WTC11 (cell line): ENCODE measurements around the gene SENP5. TPM values are rescaled to one million over a fixed set of nuclear protein-coding genes. Genes with fewer than 3 reads are reported as not detected.

Experiments
- ATAC-seq: fragments of 200-7000 bp; cut with Tn5 transposase; 2 replicates; pipeline ENCODE4 v1.10.0; 2021; ENCODE audit warnings: mild to moderate bottlenecking, moderate library complexity
- CTCF ChIA-PET: fragments of 300-600 bp; sonication (Branson Sonifier 250); formaldehyde crosslinking; loops from one replicate; lab custom pipeline; 2021; ENCODE audit warnings: antibody characterized with exemption; lab: Charles Lee
- POLR2A ChIA-PET: fragments of 350-600 bp; sonication (Branson Sonifier 250); formaldehyde crosslinking; loops from one replicate; lab custom pipeline; 2021; ENCODE audit warnings: antibody characterized with exemption; lab: Charles Lee
- DNase-seq: peaks from one replicate; pipeline ENCODE4 v3.0.0; 2021; ENCODE audit warnings: low spot score
- H3K27ac Mint-ChIP-seq: 2 replicates; pipeline ENCODE4 v1.8.0; 2021; ENCODE audit warnings: mixed read lengths
- H3K27me3 Mint-ChIP-seq: 2 replicates; pipeline ENCODE4 v1.8.0; 2021; ENCODE audit warnings: low read depth, mild to moderate bottlenecking, moderate library complexity, mixed read lengths
- H3K36me3 Mint-ChIP-seq: 2 replicates; pipeline ENCODE4 v1.8.0; 2021; ENCODE audit warnings: mixed read lengths
- H3K4me1 Mint-ChIP-seq: 2 replicates; pipeline ENCODE4 v1.8.0; 2022; ENCODE audit warnings: mixed read lengths
- H3K4me3 Mint-ChIP-seq: 2 replicates; pipeline ENCODE4 v1.8.0; 2021; ENCODE audit warnings: mild to moderate bottlenecking, moderate library complexity, mixed read lengths
- H3K9me3 Mint-ChIP-seq: 2 replicates; pipeline ENCODE4 v1.8.0; 2021; ENCODE audit warnings: mixed read lengths
- E2F5 ChIP-seq: sonication (generic); formaldehyde crosslinking; IDR thresholded peaks from 2 replicates; pipeline ENCODE4 v1.8.1; 2022; ENCODE audit warnings: mild to moderate bottlenecking, moderate library complexity, missing genetic modification reagents
- FOXK1 ChIP-seq: sonication (generic); formaldehyde crosslinking; IDR thresholded peaks from 2 replicates; pipeline ENCODE4 v1.8.0; 2022; ENCODE audit warnings: mild to moderate bottlenecking, moderate library complexity, missing genetic modification reagents
- JAZF1 ChIP-seq: fragments of 250-450 bp; sonication (Bioruptor Pico); IDR thresholded peaks from 2 replicates; pipeline ENCODE4 v1.9.0; 2021; ENCODE audit warnings: moderate library complexity, mild to moderate bottlenecking, inconsistent platforms
- JUN ChIP-seq: sonication (generic); formaldehyde crosslinking; IDR thresholded peaks from 2 replicates; pipeline ENCODE4 v1.8.0; 2023; ENCODE audit warnings: mild to moderate bottlenecking, missing genetic modification reagents
- NFE2L1 ChIP-seq: sonication (generic); formaldehyde crosslinking; IDR thresholded peaks from 2 replicates; pipeline ENCODE4 v1.8.1; 2023; ENCODE audit warnings: missing genetic modification reagents
- NFYB ChIP-seq: sonication (generic); formaldehyde crosslinking; conservative IDR thresholded peaks from 2 replicates; pipeline ENCODE4 v1.8.0; 2022; ENCODE audit warnings: low read depth, missing genetic modification reagents
- SMAD4 ChIP-seq: sonication (generic); formaldehyde crosslinking; IDR thresholded peaks from 2 replicates; pipeline ENCODE4 v1.8.0; 2022; ENCODE audit warnings: mild to moderate bottlenecking, missing genetic modification reagents
- SOX15 ChIP-seq: fragments of 250-450 bp; sonication (Bioruptor Pico); IDR thresholded peaks from 2 replicates; pipeline ENCODE4 v1.9.0; 2021; ENCODE audit warnings: mild to moderate bottlenecking
- TCF7 ChIP-seq: sonication (generic); formaldehyde crosslinking; IDR thresholded peaks from 2 replicates; pipeline ENCODE4 v1.8.0; 2022; ENCODE audit warnings: mild to moderate bottlenecking, low read depth, missing genetic modification reagents, moderate library complexity
- ZBTB21 ChIP-seq: sonication (generic); formaldehyde crosslinking; IDR thresholded peaks from 2 replicates; pipeline ENCODE4 v1.8.1; 2023; ENCODE audit warnings: mild to moderate bottlenecking, missing genetic modification reagents, borderline replicate concordance
- ZNF317 ChIP-seq: sonication (generic); formaldehyde crosslinking; IDR thresholded peaks from 2 replicates; pipeline ENCODE4 v1.8.1; 2023; ENCODE audit warnings: low read depth, mild to moderate bottlenecking, moderate library complexity, missing genetic modification reagents, borderline replicate concordance
- ZNF396 ChIP-seq: fragments of 250-450 bp; sonication (Bioruptor Pico); IDR thresholded peaks from 2 replicates; pipeline ENCODE4 v1.8.0; 2021; ENCODE audit warnings: mild to moderate bottlenecking, moderate library complexity, borderline replicate concordance
- total RNA-seq: library from RNA; stranded (reverse); gene quantifications from 3 replicates; pipeline ENCODE4 v1.2.3, GENCODE V29; 2021
- TF ChIP-seq, protein P1 (sequence below): sonication (generic); formaldehyde crosslinking; IDR thresholded peaks from 2 replicates; pipeline ENCODE4 v1.8.1; 2022; ENCODE audit warnings: mild to moderate bottlenecking, missing genetic modification reagents, moderate library complexity, borderline replicate concordance
- TF ChIP-seq, protein P2 (sequence below): sonication (generic); formaldehyde crosslinking; IDR thresholded peaks from 2 replicates; pipeline ENCODE4 v1.8.1; 2023; ENCODE audit warnings: mild to moderate bottlenecking, moderate library complexity, missing genetic modification reagents
- TF ChIP-seq, protein P3 (sequence below): sonication (generic); formaldehyde crosslinking; IDR thresholded peaks from 2 replicates; pipeline ENCODE4 v1.8.1; 2023; ENCODE audit warnings: mild to moderate bottlenecking, missing genetic modification reagents, moderate library complexity
- TF ChIP-seq, protein P4 (sequence below): fragments of 250-450 bp; sonication (Bioruptor Pico); IDR thresholded peaks from 2 replicates; pipeline ENCODE4 v1.9.0; 2021; ENCODE audit warnings: mild to moderate bottlenecking

The SENP5 gene
- total RNA-seq, 1 experiment from 2014 or later, result 30.8 TPM

- H3K4me1 Mint-ChIP-seq, result peaks cover 4% of the 10 kb centered on the region; the same call in 1 of the 2 replicates
- POLR2A ChIA-PET, result no interaction called here
- TF ChIP-seq JAZF1 (CRISPR knock-in tag) (no peak), ZNF317 (CRISPR knock-in tag) (no peak), SOX15 (no peak), ZBTB21 (CRISPR knock-in tag) (no peak), SMAD4 (CRISPR knock-in tag) (no peak), E2F5 (CRISPR knock-in tag) (no peak), JUN (no peak), NFE2L1 (no peak), NFYB (no peak), FOXK1 (CRISPR knock-in tag) (no peak)
- TF ChIP-seq, protein P1, sequence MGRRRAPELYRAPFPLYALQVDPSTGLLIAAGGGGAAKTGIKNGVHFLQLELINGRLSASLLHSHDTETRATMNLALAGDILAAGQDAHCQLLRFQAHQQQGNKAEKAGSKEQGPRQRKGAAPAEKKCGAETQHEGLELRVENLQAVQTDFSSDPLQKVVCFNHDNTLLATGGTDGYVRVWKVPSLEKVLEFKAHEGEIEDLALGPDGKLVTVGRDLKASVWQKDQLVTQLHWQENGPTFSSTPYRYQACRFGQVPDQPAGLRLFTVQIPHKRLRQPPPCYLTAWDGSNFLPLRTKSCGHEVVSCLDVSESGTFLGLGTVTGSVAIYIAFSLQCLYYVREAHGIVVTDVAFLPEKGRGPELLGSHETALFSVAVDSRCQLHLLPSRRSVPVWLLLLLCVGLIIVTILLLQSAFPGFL (CRISPR knock-in tag), result no peak
- TF ChIP-seq, protein P2, sequence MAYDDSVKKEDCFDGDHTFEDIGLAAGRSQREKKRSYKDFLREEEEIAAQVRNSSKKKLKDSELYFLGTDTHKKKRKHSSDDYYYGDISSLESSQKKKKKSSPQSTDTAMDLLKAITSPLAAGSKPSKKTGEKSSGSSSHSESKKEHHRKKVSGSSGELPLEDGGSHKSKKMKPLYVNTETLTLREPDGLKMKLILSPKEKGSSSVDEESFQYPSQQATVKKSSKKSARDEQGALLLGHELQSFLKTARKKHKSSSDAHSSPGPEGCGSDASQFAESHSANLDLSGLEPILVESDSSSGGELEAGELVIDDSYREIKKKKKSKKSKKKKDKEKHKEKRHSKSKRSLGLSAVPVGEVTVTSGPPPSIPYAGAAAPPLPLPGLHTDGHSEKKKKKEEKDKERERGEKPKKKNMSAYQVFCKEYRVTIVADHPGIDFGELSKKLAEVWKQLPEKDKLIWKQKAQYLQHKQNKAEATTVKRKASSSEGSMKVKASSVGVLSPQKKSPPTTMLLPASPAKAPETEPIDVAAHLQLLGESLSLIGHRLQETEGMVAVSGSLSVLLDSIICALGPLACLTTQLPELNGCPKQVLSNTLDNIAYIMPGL (CRISPR knock-in tag), result no peak
- TF ChIP-seq, protein P3, sequence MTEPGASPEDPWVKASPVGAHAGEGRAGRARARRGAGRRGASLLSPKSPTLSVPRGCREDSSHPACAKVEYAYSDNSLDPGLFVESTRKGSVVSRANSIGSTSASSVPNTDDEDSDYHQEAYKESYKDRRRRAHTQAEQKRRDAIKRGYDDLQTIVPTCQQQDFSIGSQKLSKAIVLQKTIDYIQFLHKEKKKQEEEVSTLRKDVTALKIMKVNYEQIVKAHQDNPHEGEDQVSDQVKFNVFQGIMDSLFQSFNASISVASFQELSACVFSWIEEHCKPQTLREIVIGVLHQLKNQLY, result no peak
- TF ChIP-seq, all 79 proteins: peak for 0
- Mint-ChIP-seq H3K27ac (no peak overlapping the region; the same call in 1 of the 2 replicates), H3K36me3 (peaks cover 3% of the 10 kb centered on the region; the same call in 1 of the 2 replicates), H3K27me3 (peaks cover 13% of the 10 kb centered on the region), H3K4me3 (no peak overlapping the region), H3K9me3 (peaks cover 5% of the 10 kb centered on the region)
- CTCF ChIA-PET, result interaction anchor here (0.6 kb wide), 1 partner anchor 52 kb away, joined by 3 read pairs; the partner anchor contains the start of gene MELTF
- ATAC-seq, result no peak
- DNase-seq, result no peak
Observed at GRCh38 chr3:196976941-196977340, 109.2 kb downstream of the SENP5 start.

DNA sequence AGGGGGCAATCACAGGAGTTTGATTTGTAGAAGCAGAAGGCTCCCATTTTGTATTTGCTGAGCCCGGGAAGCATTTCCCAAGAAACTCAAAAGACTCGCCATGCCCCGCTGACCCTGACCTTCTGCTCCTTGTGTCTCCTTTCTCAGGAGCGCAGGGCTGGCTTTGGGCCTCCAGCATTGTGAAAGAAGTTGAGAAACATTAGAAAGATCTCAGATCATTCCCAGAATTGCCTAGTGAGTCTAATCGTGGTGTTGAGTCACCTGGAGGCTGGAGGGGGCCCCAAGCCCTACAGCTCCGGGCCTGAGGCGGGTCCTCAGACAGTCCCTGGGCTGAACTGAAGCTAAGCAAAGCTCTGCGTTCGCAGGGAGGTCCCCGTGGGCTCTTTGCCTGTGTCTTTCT is 111.8 kb downstream of the SENP5 start:
- Mint-ChIP-seq H3K27me3 (peaks cover 8% of the 10 kb centered on the region), H3K36me3 (peaks cover 10% of the 10 kb centered on the region; the same call in 1 of the 2 replicates), H3K9me3 (peaks cover 16% of the 10 kb centered on the region), H3K27ac (no peak overlapping the region), H3K4me1 (peaks cover 4% of the 10 kb centered on the region; the same call in 1 of the 2 replicates), H3K4me3 (no peak overlapping the region)
- POLR2A ChIA-PET, result no interaction called here
- DNase-seq (no peak), ATAC-seq (no peak)
- CTCF ChIA-PET, result interaction anchor here (0.7 to 2.1 kb wide), 6 partner anchors 9 to 522 kb away, joined by 3 to 7 read pairs (median 4); no protein-coding TSS in a partner anchor
- TF ChIP-seq, protein P4, sequence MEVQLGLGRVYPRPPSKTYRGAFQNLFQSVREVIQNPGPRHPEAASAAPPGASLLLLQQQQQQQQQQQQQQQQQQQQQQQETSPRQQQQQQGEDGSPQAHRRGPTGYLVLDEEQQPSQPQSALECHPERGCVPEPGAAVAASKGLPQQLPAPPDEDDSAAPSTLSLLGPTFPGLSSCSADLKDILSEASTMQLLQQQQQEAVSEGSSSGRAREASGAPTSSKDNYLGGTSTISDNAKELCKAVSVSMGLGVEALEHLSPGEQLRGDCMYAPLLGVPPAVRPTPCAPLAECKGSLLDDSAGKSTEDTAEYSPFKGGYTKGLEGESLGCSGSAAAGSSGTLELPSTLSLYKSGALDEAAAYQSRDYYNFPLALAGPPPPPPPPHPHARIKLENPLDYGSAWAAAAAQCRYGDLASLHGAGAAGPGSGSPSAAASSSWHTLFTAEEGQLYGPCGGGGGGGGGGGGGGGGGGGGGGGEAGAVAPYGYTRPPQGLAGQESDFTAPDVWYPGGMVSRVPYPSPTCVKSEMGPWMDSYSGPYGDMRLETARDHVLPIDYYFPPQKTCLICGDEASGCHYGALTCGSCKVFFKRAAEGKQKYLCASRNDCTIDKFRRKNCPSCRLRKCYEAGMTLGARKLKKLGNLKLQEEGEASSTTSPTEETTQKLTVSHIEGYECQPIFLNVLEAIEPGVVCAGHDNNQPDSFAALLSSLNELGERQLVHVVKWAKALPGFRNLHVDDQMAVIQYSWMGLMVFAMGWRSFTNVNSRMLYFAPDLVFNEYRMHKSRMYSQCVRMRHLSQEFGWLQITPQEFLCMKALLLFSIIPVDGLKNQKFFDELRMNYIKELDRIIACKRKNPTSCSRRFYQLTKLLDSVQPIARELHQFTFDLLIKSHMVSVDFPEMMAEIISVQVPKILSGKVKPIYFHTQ (CRISPR knock-in tag), result no peak
- no peak for TF ChIP-seq TCF7
- TF ChIP-seq ZNF317 (CRISPR knock-in tag), result no peak
- TF ChIP-seq, protein P3, result no peak
- TF ChIP-seq ZNF396, result no peak
